NCI-H1436 (cell line): Measurements from ENCODE around the gene DNAH14.
"Not testable (repeated sequence)": the region's sequence is repeated elsewhere in the genome, so short reads cannot be mapped to it uniquely, and the experiment has no call there.

ENCODE experiments used
- DNase-seq: peaks from one replicate; lab custom pipeline; 2025; lab: John Stamatoyannopoulos, UW

DNAH14 gene

DNA sequence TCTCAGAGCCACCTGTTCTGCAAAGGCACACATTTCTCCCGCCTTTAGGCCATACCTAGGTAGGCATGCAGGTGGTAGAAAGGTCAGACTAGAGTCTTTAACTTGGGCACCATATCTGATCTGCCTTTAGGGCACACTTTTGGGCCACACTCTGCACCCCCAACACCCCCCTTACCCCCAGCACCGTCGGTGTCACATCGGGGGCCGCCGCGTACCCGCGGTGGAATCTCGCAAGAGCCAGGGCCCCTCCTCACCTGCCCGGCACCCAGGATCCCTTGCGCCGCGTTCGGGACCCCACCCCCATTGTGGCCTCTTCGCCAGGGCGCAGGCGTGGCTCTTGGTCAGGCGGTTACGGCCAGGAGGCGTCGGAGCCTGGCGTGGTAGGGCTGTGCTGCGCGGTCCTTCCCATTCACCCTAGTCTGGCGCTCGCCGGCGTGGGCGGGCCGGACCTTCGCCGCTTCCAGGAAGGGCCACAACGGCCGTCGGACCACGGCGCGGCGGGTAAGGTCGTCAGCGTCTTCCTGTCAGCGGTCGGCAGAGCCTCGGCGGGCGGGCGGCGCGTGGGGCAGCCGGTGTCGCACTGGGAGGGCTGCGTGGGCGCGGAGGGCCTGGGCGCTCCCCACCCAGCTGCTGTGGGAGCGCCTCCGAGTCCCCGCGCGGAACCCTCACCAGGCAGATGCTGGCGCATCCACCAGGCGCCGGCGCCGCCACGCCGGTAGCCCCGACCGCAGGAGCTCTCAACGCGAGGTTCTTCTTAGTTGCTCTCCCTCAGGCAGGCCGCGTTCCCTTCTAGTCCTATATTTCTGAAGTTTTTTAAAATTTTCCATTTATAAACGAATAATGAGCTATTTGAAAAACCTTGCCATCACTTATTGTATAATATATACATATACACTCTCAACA, at the start of gene DNAH14:
Gene DNAH14, plus strand, starts transcription at position 341 of the 903 bp plus-strand sequence. CDS start 23,028 bp downstream, outside the sequence.
- peak; percentile 73 for DNase-seq

DNA sequence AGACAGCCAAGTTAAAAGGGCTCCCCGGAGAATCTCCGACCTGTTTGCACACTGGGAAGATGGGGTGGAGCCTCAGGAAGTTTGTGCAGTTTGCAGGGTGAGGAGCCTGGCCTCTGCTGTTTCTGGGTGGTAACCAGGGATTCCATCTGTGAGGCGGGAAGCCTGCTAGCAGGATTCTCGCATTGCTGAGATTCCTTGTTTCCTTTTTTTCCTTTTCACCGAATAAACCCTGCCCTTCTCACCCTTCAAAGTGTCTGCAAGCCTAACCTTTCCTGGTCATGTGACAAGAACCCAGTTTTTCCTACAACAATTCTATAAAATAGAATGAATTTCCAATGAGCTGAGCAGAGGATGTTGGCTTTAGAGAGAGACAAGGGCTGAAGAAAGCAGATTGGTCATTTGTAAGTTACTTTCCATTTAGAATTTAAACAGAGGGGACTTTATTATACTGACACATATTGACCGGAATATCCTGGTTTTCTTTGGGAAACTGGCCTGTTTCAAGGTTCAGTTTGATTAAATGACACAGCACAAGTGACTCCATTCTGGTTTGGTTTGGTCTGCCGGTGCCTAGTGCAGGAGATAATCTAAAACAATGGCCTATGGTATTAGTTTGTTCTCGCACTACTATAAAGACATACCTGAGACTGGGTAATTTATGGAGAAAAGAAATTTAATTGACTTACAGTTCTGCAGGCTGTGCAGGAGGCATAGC, 48.7 kb upstream of the DNAH14 start:
- DNase-seq = no peak

DNA sequence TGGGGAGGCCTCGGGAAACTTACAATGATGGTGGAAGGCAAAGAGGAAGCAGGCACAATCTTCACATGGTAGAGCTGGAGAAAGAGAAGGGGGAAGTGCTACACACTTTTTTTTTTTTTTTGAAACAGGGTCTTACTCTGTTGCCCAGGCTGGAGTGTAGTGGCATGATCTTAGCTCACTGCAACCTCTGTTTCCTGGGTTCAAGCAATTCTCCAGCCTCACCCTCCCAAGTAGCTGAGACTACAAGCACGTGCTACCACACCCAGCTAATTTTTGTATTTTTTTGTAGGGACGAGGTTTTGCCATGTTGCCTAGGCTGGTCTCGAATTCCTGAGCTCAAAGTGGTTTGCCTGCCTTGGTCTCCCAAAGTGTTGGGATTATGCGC, 48.2 kb upstream of the DNAH14 start:
- DNase-seq = not testable (repeated sequence)

GRCh38 chr1:224881762-224882211, 47.7 kb upstream of the DNAH14 start:
- DNase-seq = no peak

GRCh38 chr1:224882264-224882663, 47.2 kb upstream of the DNAH14 start:
- no peak for DNase-seq

GRCh38 chr1:224883091-224883490, 46.4 kb upstream of the DNAH14 start:
- no peak for DNase-seq

DNA sequence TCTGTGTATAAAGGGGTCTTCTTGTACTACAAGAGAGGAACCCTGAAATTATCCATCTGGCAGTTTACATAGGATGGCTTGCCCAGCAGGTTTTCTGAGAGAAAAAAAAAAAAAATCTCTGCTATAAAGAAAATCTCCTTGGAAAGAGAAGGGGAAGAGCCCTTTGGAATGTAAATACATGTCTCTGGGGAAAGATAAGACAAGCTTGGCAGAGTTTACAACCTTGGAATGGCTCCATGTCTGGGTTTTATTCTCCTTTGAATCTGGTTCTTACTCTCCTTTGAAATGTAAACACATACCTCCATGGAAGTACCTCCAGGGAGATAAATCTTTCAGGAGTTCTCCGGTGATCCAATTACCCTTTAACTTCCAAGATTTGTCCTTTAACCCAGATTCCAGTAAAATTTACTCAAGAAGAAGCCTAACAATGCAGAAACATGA, 45.1 kb upstream of the DNAH14 start:
- DNase-seq = no peak

- not testable (repeated sequence) for DNase-seq
Measured at GRCh38 chr1:224885376-224885775, 44.1 kb upstream of the DNAH14 start.

- DNase-seq = no peak
Measured at GRCh38 chr1:224894915-224895314, 34.6 kb upstream of the DNAH14 start.

DNA sequence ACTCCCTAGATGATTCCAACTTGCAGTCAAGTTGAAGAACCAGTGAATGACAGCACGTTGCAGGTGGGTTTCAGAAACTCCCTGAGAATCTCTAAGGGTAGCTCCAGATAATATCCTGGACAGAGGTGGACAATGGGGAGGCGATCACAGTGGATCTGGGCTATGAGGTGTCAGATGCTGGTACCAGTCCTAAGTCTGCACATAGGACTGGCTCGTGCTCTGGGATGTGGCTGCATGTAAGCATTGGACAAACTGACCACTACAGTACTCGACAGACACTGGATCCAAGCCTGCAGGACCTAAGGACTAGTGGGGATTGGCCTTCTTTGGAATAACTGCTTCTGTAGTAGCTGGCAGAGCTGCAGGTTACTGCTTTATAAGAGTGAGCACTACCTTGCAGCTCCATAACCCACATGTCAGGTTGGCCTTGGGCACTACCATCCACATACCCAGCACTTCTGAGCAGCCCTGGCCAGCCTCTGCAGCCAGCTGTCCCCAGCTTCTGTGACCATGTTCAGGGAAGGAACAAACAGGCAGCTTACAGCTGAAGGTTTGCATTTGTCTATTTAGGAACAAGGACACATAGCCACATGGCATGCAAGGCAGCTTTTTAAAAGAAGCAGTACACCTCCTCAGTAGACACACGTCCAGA, 33.2 kb upstream of the DNAH14 start:
- DNase-seq = no peak

DNA sequence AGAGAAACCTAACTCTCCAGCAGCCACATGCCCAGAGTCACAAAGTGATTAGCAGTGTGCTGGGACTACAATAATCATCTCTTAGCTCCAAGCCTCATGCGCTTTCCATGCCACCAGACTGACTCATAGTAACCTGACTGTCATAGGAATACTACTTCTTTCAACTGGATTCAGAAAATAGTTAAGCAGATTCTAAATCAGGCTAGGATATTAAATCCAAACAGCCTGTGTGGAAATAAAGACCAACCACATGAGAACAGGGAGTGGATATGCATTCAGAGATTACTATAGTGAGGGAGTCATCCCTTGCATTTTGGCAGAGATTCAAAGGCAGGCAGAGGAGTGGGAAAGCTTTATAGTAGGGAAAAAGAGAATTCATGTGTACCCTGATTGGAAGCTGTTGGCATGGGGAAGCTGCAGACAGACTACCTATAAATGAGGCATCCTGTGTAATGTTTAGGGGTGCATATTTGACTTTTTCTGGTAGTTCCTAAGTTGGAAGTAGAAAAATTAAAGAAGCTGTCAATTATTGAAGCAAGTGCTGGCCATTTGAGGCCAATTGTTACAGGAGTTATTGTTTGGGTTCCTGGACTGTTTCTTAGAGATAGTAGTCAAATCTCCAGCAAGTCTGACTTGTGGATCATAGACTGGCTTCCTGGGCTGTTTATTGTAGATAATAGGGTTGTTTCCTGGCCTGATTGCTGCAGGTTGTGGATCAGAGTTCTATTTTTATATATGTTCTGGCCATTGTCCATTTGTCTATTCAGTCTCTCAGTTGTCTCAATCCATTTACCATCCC, 31.7 kb upstream of the DNAH14 start:
- DNase-seq = no peak

- DNase-seq = no peak
Measured at GRCh38 chr1:224898937-224899336, 30.5 kb upstream of the DNAH14 start.

DNA sequence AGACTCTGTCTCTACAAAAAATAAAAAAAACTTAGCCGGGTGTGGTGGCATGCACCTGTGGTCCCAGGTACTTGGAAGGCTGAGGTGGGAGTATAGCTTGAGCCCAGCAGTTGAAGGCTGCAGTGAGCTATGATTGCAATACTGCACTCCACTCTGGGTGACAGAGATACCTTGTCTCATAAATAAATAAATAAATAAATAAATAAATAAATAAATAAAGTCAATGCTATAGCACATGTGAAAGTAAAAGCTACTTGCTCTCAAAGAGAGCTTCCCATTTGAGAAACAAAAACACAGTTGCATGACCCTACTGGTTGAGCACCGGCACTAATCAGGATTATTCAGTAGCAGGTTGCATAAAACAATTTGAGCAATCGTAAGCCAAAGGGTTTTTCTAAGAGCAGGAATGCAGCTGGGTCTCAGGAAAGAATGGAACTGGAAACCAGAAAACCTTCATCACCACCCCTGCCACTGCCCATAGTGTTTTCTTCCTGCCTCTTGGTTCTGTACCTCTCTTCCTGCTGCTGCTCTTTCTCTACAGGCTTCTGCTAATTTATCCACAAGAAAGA, 29.3 kb upstream of the DNAH14 start:
- no peak for DNase-seq

GRCh38 chr1:224901087-224901810, 28.2 kb upstream of the DNAH14 start:
- no peak for DNase-seq

DNA sequence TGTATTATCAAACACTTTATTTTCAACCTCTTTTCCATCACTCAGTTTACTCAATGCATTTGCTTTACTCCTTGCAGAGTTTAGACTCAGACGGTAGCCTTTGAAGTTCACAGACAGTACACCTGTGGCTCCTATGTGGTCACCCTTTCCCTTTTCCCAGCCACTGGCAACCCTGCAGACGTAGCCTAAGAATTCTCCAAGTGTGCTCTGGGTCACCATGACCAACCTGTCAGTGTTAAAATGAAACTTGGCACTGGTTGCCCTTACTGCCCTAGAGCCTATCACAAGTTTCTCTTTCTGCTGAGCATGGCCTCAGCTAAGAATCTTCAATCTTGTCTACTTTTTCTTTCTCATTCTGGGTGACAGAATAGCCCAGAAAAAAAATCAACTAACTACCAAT, 25.5 kb upstream of the DNAH14 start:
- no peak for DNase-seq

- no peak for DNase-seq
Measured at GRCh38 chr1:224906340-224906739, 23.1 kb upstream of the DNAH14 start.

GRCh38 chr1:224911217-224911616, 18.3 kb upstream of the DNAH14 start:
- DNase-seq = no peak

DNA sequence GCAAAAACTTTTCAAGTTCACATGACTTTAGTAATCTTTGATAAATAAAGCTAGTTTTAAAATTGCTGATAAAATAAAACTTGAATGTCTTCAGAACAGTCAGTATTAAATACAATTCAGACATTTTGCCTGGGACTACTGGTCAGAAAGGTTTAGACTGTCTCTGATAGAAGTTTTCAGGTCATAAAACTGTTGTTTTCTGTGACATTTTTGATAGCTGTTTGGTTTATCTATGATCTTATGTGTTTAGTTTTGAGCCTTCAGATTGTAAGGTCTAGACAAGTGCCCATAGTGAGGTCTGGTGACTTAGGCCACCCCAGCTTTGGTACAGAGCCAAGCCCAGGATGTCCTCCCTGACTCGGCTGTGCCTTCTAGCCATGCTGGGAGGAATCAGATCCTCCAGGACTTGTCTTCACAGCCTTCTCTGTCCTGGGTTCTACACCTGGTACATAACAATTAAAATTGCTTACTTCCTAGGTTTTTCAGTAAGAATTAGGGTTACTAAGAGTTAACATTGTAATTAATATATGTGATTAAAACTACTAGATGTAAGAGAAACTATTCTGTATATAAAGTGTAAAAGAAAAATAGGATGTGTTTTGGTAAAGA, 15.1 kb upstream of the DNAH14 start:
- DNase-seq = no peak

GRCh38 chr1:224919508-224919907, 10.0 kb upstream of the DNAH14 start:
- no peak for DNase-seq

DNA sequence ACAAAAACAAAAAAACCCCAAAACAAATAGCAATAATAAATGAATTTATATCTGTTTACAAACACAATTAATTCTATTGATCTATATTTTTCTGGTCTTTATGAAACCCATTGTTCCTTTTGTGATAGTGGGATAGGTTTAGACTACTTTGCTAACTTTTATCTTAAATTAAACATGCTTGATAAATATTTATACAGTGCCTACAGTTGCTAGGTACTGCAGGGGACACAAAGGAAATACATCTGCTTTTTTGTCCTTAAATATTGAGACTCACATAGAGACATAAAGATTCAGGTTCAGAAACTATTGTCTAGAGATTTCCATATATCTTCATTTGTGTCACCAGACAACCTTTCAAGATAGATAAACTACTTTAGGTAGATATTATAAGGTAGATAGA, 8.5 kb upstream of the DNAH14 start:
- DNase-seq = no peak
